ENCODE results near the gene DHH.
"Not testable (repeated sequence)": the region's sequence is repeated elsewhere in the genome, so short reads cannot be mapped to it uniquely, and the experiment has no call there.

DHH gene

DNA sequence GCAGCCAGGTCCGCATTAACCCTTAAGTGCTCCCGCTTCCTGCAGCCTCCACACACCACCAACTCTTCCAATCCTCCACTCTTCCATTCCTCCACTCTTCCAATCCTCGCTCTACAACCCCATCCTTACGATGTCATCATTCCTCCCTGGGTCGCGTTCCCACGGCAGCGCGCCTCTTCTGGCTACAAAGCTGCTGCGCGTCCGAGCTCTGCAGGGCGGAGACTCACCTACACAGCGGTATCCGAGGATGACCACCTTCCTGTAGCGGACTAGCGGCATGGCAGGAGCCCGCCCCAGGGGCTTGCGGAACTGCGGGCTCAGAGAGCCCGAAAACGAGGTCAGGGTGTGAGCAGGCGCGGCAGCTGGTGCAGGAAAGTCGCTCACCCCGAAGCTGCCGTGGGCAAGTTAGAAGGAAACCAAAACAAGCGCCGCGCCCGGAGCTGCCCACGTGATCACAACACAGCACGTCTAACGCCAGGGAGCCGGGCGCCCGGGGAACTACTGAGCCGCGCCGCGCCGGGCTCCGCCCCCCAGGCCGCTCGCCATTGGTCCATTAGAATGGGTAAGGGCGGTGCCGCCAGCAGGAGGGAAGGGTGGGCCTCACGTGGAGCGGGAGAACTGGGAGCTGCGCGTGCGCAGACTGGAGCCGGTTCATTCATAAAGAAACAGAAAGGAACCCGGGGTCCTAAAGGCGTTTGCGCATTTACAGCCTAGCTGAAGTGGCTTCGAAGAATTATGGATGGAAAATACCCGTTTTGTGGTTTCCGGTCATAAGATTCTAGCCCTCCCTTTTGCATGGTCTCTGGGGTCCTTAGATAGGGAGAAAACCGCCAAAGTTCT is 24.9 kb downstream of the DHH start, which contains the start of gene RHEBL1:
TSS of gene RHEBL1 (minus strand) at position 473 of the 840 bp plus-strand sequence. CDS start at position 279, 194 bp downstream.
- H2AK5ac ChIP-seq (ENCODE audit: low read length): no peak within 1 kb of the TSS
- no peak within 1 kb of the TSS for H2BK15ac ChIP-seq (replicated peaks; ENCODE audit: low read depth)
- peak within 1 kb of the TSS; percentile 91 for H3K56ac ChIP-seq (ENCODE audit: low read length)
- H3K4me1 ChIP-seq (ENCODE audit: control insufficient read depth, low read depth, low read length): peaks cover 4% of the 10 kb centered on the region
- no peaks in the 10 kb centered on the region for H3K27me3 ChIP-seq (ENCODE audit: insufficient read depth, low read length, poor library complexity)
- H3K4ac ChIP-seq (ENCODE audit: low read depth, low read length): peak within 1 kb of the TSS; percentile 65
- H3K23ac ChIP-seq (ENCODE audit: low read length): no peak within 1 kb of the TSS
- no peak within 1 kb of the TSS for H2BK120ac ChIP-seq (ENCODE audit: low read depth, low read length)
- H4K5ac ChIP-seq (ENCODE audit: low read length): no peak within 1 kb of the TSS
- no peaks in the 10 kb centered on the region for H3K79me2 ChIP-seq (ENCODE audit: control insufficient read depth, insufficient read depth, low read length)
- peak within 1 kb of the TSS; percentile 65 for H4K8ac ChIP-seq (ENCODE audit: low read depth, low read length)
- peak within 1 kb of the TSS; percentile 96 for H3K4me2 ChIP-seq (ENCODE audit: low read length)
- H2BK5ac ChIP-seq (ENCODE audit: low read length): no peak within 1 kb of the TSS
- H3K4me3 ChIP-seq (ENCODE audit: low read length): peak within 1 kb of the TSS; percentile 72
- no CpG with 5 or more reads among the region's 60 CpGs for WGBS (ENCODE audit: extremely low coverage, insufficient coverage, low lambda C conversion rate)
- peak; percentile 95 for DNase-seq
- no peaks in the 10 kb centered on the region for H3K79me1 ChIP-seq (ENCODE audit: low read length)
- no peak within 1 kb of the TSS for H3K18ac ChIP-seq (ENCODE audit: low read length)
- H3K9ac ChIP-seq (ENCODE audit: low read length): peak within 1 kb of the TSS; percentile 62
- H3K27ac ChIP-seq (ENCODE audit: low read depth, low read length): no peak within 1 kb of the TSS
- no peaks in the 10 kb centered on the region for H3K36me3 ChIP-seq (ENCODE audit: control insufficient read depth, insufficient read depth, low read length)

DNA sequence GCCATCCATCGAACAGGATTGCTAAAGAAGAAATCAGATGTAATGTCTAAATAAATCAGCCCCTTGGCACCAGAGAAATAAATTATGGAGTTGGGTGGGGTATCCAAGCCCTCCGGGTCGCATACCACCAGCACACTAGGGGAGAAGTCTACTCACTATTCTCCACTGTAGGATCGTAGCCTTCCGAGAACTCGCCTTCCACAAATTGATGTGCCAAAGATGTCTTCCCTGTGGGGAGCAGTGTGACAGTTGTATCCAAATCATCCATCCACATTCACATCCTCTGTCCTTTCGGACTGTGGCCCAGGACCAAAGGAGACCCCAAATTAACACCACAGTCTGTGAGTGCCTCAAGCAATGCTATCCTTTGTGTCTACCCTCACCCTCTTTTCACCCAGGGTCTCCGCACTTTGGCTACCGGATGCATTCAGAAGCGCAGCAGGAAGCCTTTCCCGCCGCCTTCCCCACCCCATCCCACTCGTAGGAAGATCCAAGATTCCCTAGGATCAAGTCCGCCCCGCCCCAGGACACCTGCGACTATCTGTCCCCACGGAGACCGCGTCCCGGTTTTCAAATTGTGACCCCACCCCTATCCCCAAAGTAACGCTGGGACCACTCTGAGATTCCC is 25.6 kb downstream of the DHH start:
- Histone ChIP-seq H2BK120ac (ENCODE audit: low read depth, low read length) (no peak overlapping the region), H3K36me3 (ENCODE audit: control insufficient read depth, insufficient read depth, low read length) (no peaks in the 10 kb centered on the region), H3K4ac (ENCODE audit: low read depth, low read length) (no peak overlapping the region), H3K79me1 (ENCODE audit: low read length) (no peaks in the 10 kb centered on the region), H3K27me3 (ENCODE audit: insufficient read depth, low read length, poor library complexity) (no peaks in the 10 kb centered on the region), H3K4me1 (ENCODE audit: control insufficient read depth, low read depth, low read length) (peaks cover 4% of the 10 kb centered on the region), H3K79me2 (ENCODE audit: control insufficient read depth, insufficient read depth, low read length) (no peaks in the 10 kb centered on the region), H3K4me3 (ENCODE audit: low read length) (peak overlapping the region; percentile 72), H4K5ac (ENCODE audit: low read length) (no peak overlapping the region), H3K27ac (ENCODE audit: low read depth, low read length) (no peak overlapping the region), H2BK5ac (ENCODE audit: low read length) (no peak overlapping the region), H3K18ac (ENCODE audit: low read length) (no peak overlapping the region), H3K9ac (ENCODE audit: low read length) (peak overlapping the region; percentile 62), H3K23ac (ENCODE audit: low read length) (no peak overlapping the region), H3K4me2 (ENCODE audit: low read length) (peak overlapping the region; percentile 96), H4K8ac (ENCODE audit: low read depth, low read length) (no peak overlapping the region), H2BK15ac (replicated peaks; ENCODE audit: low read depth) (no peak overlapping the region), H3K56ac (ENCODE audit: low read length) (peak overlapping the region; percentile 91), H2AK5ac (ENCODE audit: low read length) (no peak overlapping the region)
- WGBS (ENCODE audit: extremely low coverage, insufficient coverage, low lambda C conversion rate): no CpG with 5 or more reads among the region's 21 CpGs
- DNase-seq: no peak

GRCh38 chr12:49066120-49066519 is 28.5 kb downstream of the DHH start:
- Histone ChIP-seq H3K27ac (ENCODE audit: low read depth, low read length) (no peak overlapping the region), H3K18ac (ENCODE audit: low read length) (no peak overlapping the region), H3K56ac (ENCODE audit: low read length) (no peak overlapping the region), H3K79me2 (ENCODE audit: control insufficient read depth, insufficient read depth, low read length) (no peaks in the 10 kb centered on the region), H3K27me3 (ENCODE audit: insufficient read depth, low read length, poor library complexity) (no peaks in the 10 kb centered on the region), H3K4me3 (ENCODE audit: low read length) (no peak overlapping the region), H4K8ac (ENCODE audit: low read depth, low read length) (no peak overlapping the region), H4K5ac (ENCODE audit: low read length) (no peak overlapping the region), H3K4me2 (ENCODE audit: low read length) (no peak overlapping the region), H2BK5ac (ENCODE audit: low read length) (no peak overlapping the region), H3K36me3 (ENCODE audit: control insufficient read depth, insufficient read depth, low read length) (no peaks in the 10 kb centered on the region), H2BK15ac (replicated peaks; ENCODE audit: low read depth) (no peak overlapping the region), H3K4me1 (ENCODE audit: control insufficient read depth, low read depth, low read length) (peaks cover 5% of the 10 kb centered on the region), H2AK5ac (ENCODE audit: low read length) (no peak overlapping the region), H2BK120ac (ENCODE audit: low read depth, low read length) (no peak overlapping the region), H3K23ac (ENCODE audit: low read length) (no peak overlapping the region), H3K79me1 (ENCODE audit: low read length) (peaks cover 1% of the 10 kb centered on the region), H3K4ac (ENCODE audit: low read depth, low read length) (no peak overlapping the region), H3K9ac (ENCODE audit: low read length) (no peak overlapping the region)
- WGBS (ENCODE audit: extremely low coverage, insufficient coverage, low lambda C conversion rate): no CpG with 5 or more reads among the region's 4 CpGs
- DNase-seq: peak; percentile 84

DNA sequence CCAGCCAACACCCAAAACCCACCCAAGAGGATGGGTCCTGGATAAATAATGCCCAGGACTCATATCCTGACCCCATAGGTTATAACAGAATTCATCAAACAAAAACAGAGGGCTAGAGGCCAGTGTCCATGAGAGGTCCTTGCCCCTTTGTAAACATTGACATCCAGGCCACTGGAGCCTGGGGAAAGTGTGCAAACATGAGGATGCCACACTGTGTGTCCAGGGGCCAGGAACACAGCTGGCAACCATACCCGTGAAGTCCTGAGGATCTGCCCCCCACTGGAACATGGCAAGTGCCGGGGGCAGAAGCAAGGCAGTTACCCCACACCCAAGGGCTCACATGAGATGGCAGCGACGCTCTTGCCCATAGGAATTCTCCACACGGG is 29.8 kb downstream of the DHH start:
- Histone ChIP-seq H3K56ac (ENCODE audit: low read length) (no peak overlapping the region), H3K27ac (ENCODE audit: low read depth, low read length) (no peak overlapping the region), H3K9ac (ENCODE audit: low read length) (no peak overlapping the region), H2BK120ac (ENCODE audit: low read depth, low read length) (no peak overlapping the region), H3K18ac (ENCODE audit: low read length) (no peak overlapping the region), H3K23ac (ENCODE audit: low read length) (no peak overlapping the region), H3K79me1 (ENCODE audit: low read length) (peaks cover 1% of the 10 kb centered on the region), H4K5ac (ENCODE audit: low read length) (no peak overlapping the region), H4K8ac (ENCODE audit: low read depth, low read length) (no peak overlapping the region), H3K4me2 (ENCODE audit: low read length) (no peak overlapping the region), H2BK5ac (ENCODE audit: low read length) (no peak overlapping the region), H2AK5ac (ENCODE audit: low read length) (no peak overlapping the region), H3K27me3 (ENCODE audit: insufficient read depth, low read length, poor library complexity) (no peaks in the 10 kb centered on the region), H3K36me3 (ENCODE audit: control insufficient read depth, insufficient read depth, low read length) (no peaks in the 10 kb centered on the region), H3K79me2 (ENCODE audit: control insufficient read depth, insufficient read depth, low read length) (peaks cover 6% of the 10 kb centered on the region), H3K4me3 (ENCODE audit: low read length) (no peak overlapping the region), H2BK15ac (replicated peaks; ENCODE audit: low read depth) (no peak overlapping the region), H3K4me1 (ENCODE audit: control insufficient read depth, low read depth, low read length) (peaks cover 5% of the 10 kb centered on the region), H3K4ac (ENCODE audit: low read depth, low read length) (no peak overlapping the region)
- no CpG with 5 or more reads among the region's 5 CpGs for WGBS (ENCODE audit: extremely low coverage, insufficient coverage, low lambda C conversion rate)
- no peak for DNase-seq

DNA sequence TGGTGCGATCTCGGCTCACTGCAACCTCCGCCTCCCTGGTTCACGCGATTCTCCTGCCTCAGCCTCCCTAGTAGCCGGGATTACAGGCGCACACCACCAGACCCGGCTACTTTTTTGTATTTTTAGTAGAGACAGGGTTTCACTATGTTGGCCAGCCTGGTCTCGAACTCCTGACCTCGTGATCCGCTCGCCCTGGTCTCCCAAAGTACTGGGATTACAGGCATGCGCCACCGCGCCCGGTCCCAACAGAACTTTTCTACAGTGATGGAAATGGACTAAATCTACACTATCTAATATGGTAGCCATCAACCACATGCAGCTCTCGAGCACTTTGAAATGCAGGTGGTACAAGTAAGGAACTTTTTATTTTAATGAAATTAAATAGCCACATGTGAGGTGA is 32.7 kb downstream of the DHH start:
- H3K56ac ChIP-seq (ENCODE audit: low read length); H3K79me1 ChIP-seq (ENCODE audit: low read length): not testable (repeated sequence)
- WGBS (ENCODE audit: extremely low coverage, insufficient coverage, low lambda C conversion rate): no CpG with 5 or more reads among the region's 17 CpGs

More for the DNA sequence above, 32.7 kb downstream of the DHH start:
- not testable (repeated sequence) for H3K4me1 ChIP-seq (ENCODE audit: control insufficient read depth, low read depth, low read length); H3K23ac ChIP-seq (ENCODE audit: low read length); H2BK120ac ChIP-seq (ENCODE audit: low read depth, low read length); H2AK5ac ChIP-seq (ENCODE audit: low read length); H2BK5ac ChIP-seq (ENCODE audit: low read length); H3K4me3 ChIP-seq (ENCODE audit: low read length); H3K27ac ChIP-seq (ENCODE audit: low read depth, low read length); H2BK15ac ChIP-seq (replicated peaks; ENCODE audit: low read depth); H3K36me3 ChIP-seq (ENCODE audit: control insufficient read depth, insufficient read depth, low read length); H4K5ac ChIP-seq (ENCODE audit: low read length); H3K4me2 ChIP-seq (ENCODE audit: low read length); H3K9ac ChIP-seq (ENCODE audit: low read length); H3K27me3 ChIP-seq (ENCODE audit: insufficient read depth, low read length, poor library complexity); H4K8ac ChIP-seq (ENCODE audit: low read depth, low read length); H3K18ac ChIP-seq (ENCODE audit: low read length); DNase-seq; H3K4ac ChIP-seq (ENCODE audit: low read depth, low read length)
- peaks cover 34% of the 10 kb centered on the region for H3K79me2 ChIP-seq (ENCODE audit: control insufficient read depth, insufficient read depth, low read length)
